MM.1S (cell line): ENCODE measurements around the gene RDH12.

ENCODE experiments used
- CTCF ChIP-seq: fragments of 300-600 bp; sonication (generic); IDR thresholded peaks from 2 replicates; pipeline ENCODE4 v1.5.1; 2016; ENCODE audit warnings: antibody characterized with exemption, low read length, mixed read lengths
- EZH2 ChIP-seq: fragments of 300-600 bp; sonication (generic); optimal IDR thresholded peaks from 2 replicates; pipeline ENCODE3; 2017; ENCODE audit warnings: low read depth, mild to moderate bottlenecking, antibody characterized with exemption, low read length, mixed read lengths
- EZH2phosphoT487 ChIP-seq: fragments of 300-600 bp; sonication (generic); IDR thresholded peaks from 2 replicates; pipeline ENCODE4 v1.6.1; 2018; ENCODE audit warnings: antibody characterized with exemption, low read length

DNA sequence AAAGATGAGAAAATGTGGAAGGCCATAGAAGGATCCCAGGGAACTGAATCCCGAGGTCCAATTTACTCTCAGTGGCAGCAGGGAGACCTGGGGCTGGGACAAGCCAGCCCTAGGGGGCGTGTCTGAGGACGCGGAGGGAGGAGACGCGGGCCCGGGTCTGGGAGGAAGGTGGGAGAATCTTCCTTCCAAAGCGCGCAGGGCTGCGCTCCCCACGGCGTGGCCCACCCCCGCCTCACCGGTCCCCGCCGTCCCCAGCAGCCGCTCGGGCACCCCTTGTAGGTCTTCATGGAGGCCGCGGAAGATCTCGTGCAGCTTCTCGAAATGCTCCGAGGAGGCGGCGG, 27.6 kb upstream of the RDH12 start:
- TF ChIP-seq CTCF (no peak), EZH2 (no peak), EZH2phosphoT487 (no peak)
